HepG2 (cell line): ENCODE results near the gene TBCE. TPM values are rescaled to one million over a fixed set of nuclear protein-coding genes. Genes with fewer than 3 reads are reported as not detected.

ENCODE experiments used
- ATAC-seq: fragments of 200-7000 bp; cut with Tn5 transposase; 3 replicates; pipeline ENCODE4 v1.9.1; 2020; ENCODE audit warnings: mild to moderate bottlenecking, moderate library complexity
- BruUV-seq: library from RNA; stranded (reverse); fragments of 400-500 nt; replicated peaks from 2 replicates; lab custom pipeline; 2021; lab: Mats Ljungman, UMichigan
- CTCF ChIA-PET: fragments of 300-600 bp; formaldehyde crosslinking; extraction: SDS; loops from one replicate; lab custom pipeline; 2021; ENCODE audit warnings: low total read pairs, inconsistent platforms, low intra/inter-chr PET ratio; lab: Yijun Ruan, JAX
- POLR2A ChIA-PET: fragments of 350-600 bp; sonication (Branson Sonifier 250); formaldehyde crosslinking; loops from one replicate; lab custom pipeline; 2020; ENCODE audit warnings: antibody characterized with exemption, inconsistent platforms; lab: Yijun Ruan, JAX
- DNase-seq: peaks from one replicate; pipeline ENCODE4 v3.0.0-alpha.2; 2015; ENCODE audit warnings: low spot score
- FAIRE-seq: peaks from 3 replicates; lab custom pipeline; 2011; peaks lifted over from hg19 to GRCh38; lab: Jason Lieb, UNC
- H2AFZ ChIP-seq: one replicate; pipeline ENCODE4 v1.6.1; 2011; ENCODE audit warnings: low read length, inconsistent platforms
- H3K27ac ChIP-seq: fragments of 300-600 bp; 3 replicates; pipeline ENCODE4 v1.8.0; 2011; ENCODE audit warnings: mixed run types, mild to moderate bottlenecking, mixed read lengths, low read length, inconsistent platforms; ENCODE audit not compliant: insufficient read depth; ENCODE audit errors: extremely low read length
- H3K27me3 ChIP-seq, 2 experiments: fragments of 200-600 bp in 1 of 2; 2 replicates in 1 of 2; 3 replicates in 1 of 2; pipeline versions ENCODE4 v1.6.0 to v1.8.0; 2011; ENCODE audit warnings: low read length in 2 of 2, mild to moderate bottlenecking in 2 of 2, moderate library complexity in 2 of 2, inconsistent platforms in 1 of 2; ENCODE audit not compliant: insufficient read depth in 2 of 2, control insufficient read depth in 1 of 2
- H3K36me3 ChIP-seq, 2 experiments: fragments of 200-600 bp in 1 of 2; replicated peaks in 1 of 2; 2 replicates in 1 of 2; 3 replicates in 1 of 2; pipeline versions ENCODE4 v1.5.1 to v1.8.0; 2011; ENCODE audit warnings: low read length in 2 of 2, inconsistent platforms in 1 of 2; ENCODE audit not compliant: insufficient read depth in 2 of 2, control insufficient read depth in 1 of 2
- H3K4me1 ChIP-seq: 2 replicates; pipeline ENCODE4 v1.5.1; 2012; ENCODE audit warnings: low read length, inconsistent platforms; ENCODE audit not compliant: insufficient read depth
- H3K4me2 ChIP-seq: 2 replicates; pipeline ENCODE4 v1.6.0; 2011; ENCODE audit warnings: low read depth, low read length, inconsistent platforms
- H3K4me3 ChIP-seq, 3 experiments: fragments of 200-600 bp in 1 of 3; sonication (generic), shearing (Covaris generic) in 1 of 3; replicated peaks in 1 of 3; 2 replicates each; pipeline ENCODE4 v1.5.1; 2011 to 2016; ENCODE audit warnings: low read length in 3 of 3, inconsistent platforms in 2 of 3, low read depth in 2 of 3, mild to moderate bottlenecking in 2 of 3, control low read depth in 1 of 3, mixed read lengths in 1 of 3; ENCODE audit not compliant: insufficient read depth in 1 of 3
- H3K79me2 ChIP-seq: one replicate; pipeline ENCODE4 v1.6.1; 2011; ENCODE audit warnings: low read length, inconsistent platforms; ENCODE audit not compliant: insufficient read depth
- H3K9ac ChIP-seq: 2 replicates; pipeline ENCODE4 v1.6.0; 2011; ENCODE audit warnings: mild to moderate bottlenecking, low read depth, low read length, inconsistent platforms; ENCODE audit not compliant: insufficient read depth
- H3K9me3 ChIP-seq: 2 replicates; pipeline ENCODE4 v1.5.1; 2012; ENCODE audit warnings: mild to moderate bottlenecking, low read length
- H4K20me1 ChIP-seq: 2 replicates; pipeline ENCODE4 v1.6.0; 2011; ENCODE audit warnings: inconsistent platforms, mild to moderate bottlenecking, low read length, moderate library complexity; ENCODE audit not compliant: insufficient read depth
- GLMP ChIP-seq: sonication (generic); formaldehyde crosslinking; IDR thresholded peaks from 2 replicates; pipeline ENCODE4 v1.9.0; 2021; ENCODE audit warnings: missing genetic modification reagents, mild to moderate bottlenecking, borderline replicate concordance
- HIVEP1 ChIP-seq: sonication (generic); formaldehyde crosslinking; IDR thresholded peaks from 2 replicates; pipeline ENCODE4 v1.4.0; 2020; ENCODE audit warnings: mild to moderate bottlenecking, missing genetic modification reagents
- IRX3 ChIP-seq: sonication (generic); formaldehyde crosslinking; IDR thresholded peaks from 2 replicates; pipeline ENCODE4 v1.8.1; 2023; ENCODE audit warnings: mild to moderate bottlenecking, low read depth, missing genetic modification reagents, borderline replicate concordance
- JARID2 ChIP-seq: sonication (generic); formaldehyde crosslinking; IDR thresholded peaks from 2 replicates; pipeline ENCODE4 v1.8.1; 2023; ENCODE audit warnings: missing genetic modification reagents, inconsistent platforms; ENCODE audit not compliant: insufficient replicate concordance
- MAFK ChIP-seq, 2 experiments: IDR thresholded peaks in 1 of 2; conservative IDR thresholded peaks in 1 of 2; 2 replicates each; pipeline ENCODE4 v1.6.1; 2011; ENCODE audit warnings: improper control_type of control experiment in 2 of 2, low read length in 2 of 2
- MEIS1 ChIP-seq: sonication (generic); formaldehyde crosslinking; IDR thresholded peaks from 2 replicates; pipeline ENCODE4 v1.9.0; 2021; ENCODE audit warnings: mild to moderate bottlenecking, missing genetic modification reagents, moderate library complexity, borderline replicate concordance
- SMAD3 ChIP-seq: sonication (generic); formaldehyde crosslinking; IDR thresholded peaks from 2 replicates; pipeline ENCODE4 v1.4.0; 2020; ENCODE audit warnings: missing genetic modification reagents
- ZKSCAN1 ChIP-seq: fragments of 150-350 bp; IDR thresholded peaks from 2 replicates; pipeline ENCODE4 v1.6.1; 2014; ENCODE audit warnings: low read length
- ZNF460 ChIP-seq: sonication (generic); formaldehyde crosslinking; IDR thresholded peaks from 2 replicates; pipeline ENCODE4 v1.5.1; 2020; ENCODE audit warnings: missing genetic modification reagents, mild to moderate bottlenecking, borderline replicate concordance
- WGBS: methylation state at CpG from one replicate; pipeline ENCODE4 v1.1.6; 2017; ENCODE audit warnings: low lambda C conversion rate; 5-methylcytosine and 5-hydroxymethylcytosine counted together
- in situ Hi-C: cut with HindIII; loops from 2 replicates; pipeline ENCODE4 v1.10.0; 2017; ENCODE audit warnings: low pct_unique_long_range_greater_than_20kb; ENCODE audit not compliant: extremely low pct_ligation_motif_present
- intact Hi-C: fragments of 100-400 bp; cut with micrococcal nuclease; formaldehyde crosslinking; loops from one replicate; pipeline ENCODE4 v1.10.0; 2022; ENCODE audit not compliant: unreplicated experiment
- polyA plus RNA-seq, 8 experiments: library from polyadenylated mRNA; depleted of rRNA in 3 of 8; stranded (reverse) in 7 of 8; unstranded in 1 of 8; fragments of >200 nt; fragmentation: Illumina TruSeq in 4 of 8; extraction: Trizol in 4 of 8; gene quantifications; 2 replicates each; pipeline versions ENCODE4 v1.2.1 to v1.2.3, GENCODE V29; 2011 to 2016; ENCODE audit warnings: low read depth in 4 of 8, missing spikeins in 1 of 8, mixed read lengths in 1 of 8; ENCODE audit not compliant: insufficient read depth in 1 of 8
- total RNA-seq, 5 experiments: library from RNA; depleted of rRNA; stranded (reverse); fragments of >200 nt; fragmentation: Illumina TruSeq; extraction: Trizol; gene quantifications; 2 replicates each; pipeline ENCODE4 v1.2.3, GENCODE V29; 2016; ENCODE audit warnings: low read depth in 1 of 5

TBCE gene
- total and polyA plus RNA-seq, 2 of the 13 experiments (the other 11 are each of a cell fraction or from before 2014, with no cell fraction given), result 25.6 to 31.1 TPM

- H3K27ac ChIP-seq, result no peak overlapping the region
- peaks cover 13 to 71% of the 10 kb centered on the region in 2 experiments for H3K36me3 ChIP-seq
- ChIA-PET CTCF (no interaction called here), POLR2A (no interaction called here)
- H2AFZ ChIP-seq, result no peak overlapping the region
- 98% methylated on average over 5 of the region's 5 CpGs for WGBS
- H3K79me2 ChIP-seq, result no peaks in the 10 kb centered on the region
- H3K4me3 ChIP-seq, result no peak overlapping the region
- DNase-seq (no peak), ATAC-seq (no peak), FAIRE-seq (no peak)
- no peak overlapping the region for H3K9ac ChIP-seq
- no TSS peak for BruUV-seq
- H3K4me2 ChIP-seq, result no peak overlapping the region
- TF ChIP-seq JARID2 (CRISPR knock-in tag) (no peak), HIVEP1 (CRISPR knock-in tag) (no peak), ZNF460 (no peak), GLMP (CRISPR knock-in tag) (no peak), ZKSCAN1 (no peak), MEIS1 (CRISPR knock-in tag) (no peak), IRX3 (CRISPR knock-in tag) (no peak)
- no peaks in the 10 kb centered on the region for H3K27me3 ChIP-seq
- H3K4me1 ChIP-seq, result no peaks in the 10 kb centered on the region
- intact Hi-C loops (no loop called here), in situ Hi-C loops (no loop called here)
- H3K9me3 ChIP-seq, result no peaks in the 10 kb centered on the region
- no peaks in the 10 kb centered on the region for H4K20me1 ChIP-seq
These were observed 115.9 kb downstream of the TBCE start for GRCh38 chr1:235483090-235483489.

GRCh38 chr1:235485558-235485957, 118.3 kb downstream of the TBCE start:
- no peak overlapping the region for H3K27ac ChIP-seq
- DNase-seq (no peak), ATAC-seq (no peak), FAIRE-seq (no peak)
- no peak overlapping the region for H2AFZ ChIP-seq
- BruUV-seq, result no TSS peak
- H3K4me1 ChIP-seq, result no peaks in the 10 kb centered on the region
- no peak for TF ChIP-seq SMAD3 (CRISPR knock-in tag)
- TF ChIP-seq MAFK (conservative IDR thresholded peaks at IDR 0.05 in 1 of 2, IDR thresholded peaks at IDR 0.05 in 1 of 2; ENCODE audit: low read length in 2 of 2), result peak in 1 of 2 experiments; percentile 54; a peak in 2 of 4 replicates
- H4K20me1 ChIP-seq, result no peaks in the 10 kb centered on the region
- H3K27me3 ChIP-seq, result no peaks in the 10 kb centered on the region
- H3K4me2 ChIP-seq, result no peak overlapping the region
- POLR2A ChIA-PET, result no interaction called here
- H3K4me3 ChIP-seq, result no peak overlapping the region
- WGBS, result 96% methylated on average over 2 of the region's 2 CpGs
- intact Hi-C loops (no loop called here), in situ Hi-C loops (no loop called here)
- H3K36me3 ChIP-seq, result peaks cover 12 to 63% of the 10 kb centered on the region in 2 experiments; a peak in 4 of 5 replicates
- H3K9ac ChIP-seq, result no peak overlapping the region
- no peaks in the 10 kb centered on the region for H3K79me2 ChIP-seq
- H3K9me3 ChIP-seq, result no peaks in the 10 kb centered on the region
- CTCF ChIA-PET, result no interaction called here
